ENCODE measurements around the gene TPX2.

DNA sequence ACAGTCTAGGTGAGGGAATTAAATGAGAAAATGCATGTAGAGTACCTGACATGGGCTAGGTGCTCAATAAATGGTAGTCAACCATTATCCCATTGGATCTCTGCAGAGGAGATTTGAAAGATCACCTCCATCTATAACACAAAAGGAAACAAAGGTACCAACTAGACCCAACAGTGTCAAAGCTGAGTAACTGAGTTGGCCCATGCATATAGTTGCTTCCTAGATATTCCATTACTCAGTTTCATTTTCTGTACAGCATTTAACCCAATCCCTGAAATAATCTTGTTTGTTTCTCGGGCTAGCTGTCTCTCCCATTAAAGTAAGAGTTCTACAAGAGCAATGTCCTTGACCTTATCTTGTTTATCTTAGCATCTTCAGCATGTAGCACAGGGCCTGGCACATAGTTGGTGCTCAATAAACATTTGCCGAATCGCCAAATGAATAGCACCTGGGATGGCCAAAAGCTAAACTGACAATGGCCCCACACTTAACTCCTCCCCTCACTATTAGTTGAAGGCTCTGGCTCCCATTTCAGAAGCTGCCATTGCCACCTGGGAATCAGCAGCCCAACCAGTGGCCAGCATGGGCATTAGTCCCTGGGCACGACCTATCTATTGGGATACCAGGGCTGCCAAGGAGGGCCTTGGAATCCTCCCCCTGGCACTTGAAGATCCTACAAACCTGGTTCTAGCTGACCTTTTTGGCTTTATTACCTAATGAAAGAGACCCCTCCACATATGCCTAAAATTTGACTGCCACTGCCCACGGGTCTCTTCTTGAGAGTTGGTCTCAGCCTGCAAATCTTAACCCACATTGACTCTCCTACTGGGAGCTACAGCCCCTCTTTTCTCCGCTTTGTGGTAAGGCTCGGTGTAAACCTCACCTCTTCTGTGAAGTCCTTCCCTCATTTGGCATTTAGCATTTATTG, 39.0 kb upstream of the TPX2 start:
- TF ChIP-seq EZH2phosphoT487 (IDR thresholded peaks at IDR 0.05; ENCODE audit: insufficient read depth, low read depth) (no peak), EZH2 (IDR thresholded peaks at IDR 0.05; ENCODE audit: insufficient read depth, poor library complexity, severe bottlenecking) (no peak)
